GM12872 (cell line): ENCODE measurements around the gene ZBTB9.
A peak's percentile ranks its signal among the peaks of the same experiment; 100 is the strongest.

ENCODE experiments used
- TF ChIP-seq, protein P1 (sequence below): IDR thresholded peaks from 3 replicates; pipeline ENCODE4 v1.5.1; 2011; ENCODE audit warnings: low read depth, mild to moderate bottlenecking, low read length, moderate library complexity; ENCODE audit not compliant: insufficient read depth

Gene ZBTB9

DNA sequence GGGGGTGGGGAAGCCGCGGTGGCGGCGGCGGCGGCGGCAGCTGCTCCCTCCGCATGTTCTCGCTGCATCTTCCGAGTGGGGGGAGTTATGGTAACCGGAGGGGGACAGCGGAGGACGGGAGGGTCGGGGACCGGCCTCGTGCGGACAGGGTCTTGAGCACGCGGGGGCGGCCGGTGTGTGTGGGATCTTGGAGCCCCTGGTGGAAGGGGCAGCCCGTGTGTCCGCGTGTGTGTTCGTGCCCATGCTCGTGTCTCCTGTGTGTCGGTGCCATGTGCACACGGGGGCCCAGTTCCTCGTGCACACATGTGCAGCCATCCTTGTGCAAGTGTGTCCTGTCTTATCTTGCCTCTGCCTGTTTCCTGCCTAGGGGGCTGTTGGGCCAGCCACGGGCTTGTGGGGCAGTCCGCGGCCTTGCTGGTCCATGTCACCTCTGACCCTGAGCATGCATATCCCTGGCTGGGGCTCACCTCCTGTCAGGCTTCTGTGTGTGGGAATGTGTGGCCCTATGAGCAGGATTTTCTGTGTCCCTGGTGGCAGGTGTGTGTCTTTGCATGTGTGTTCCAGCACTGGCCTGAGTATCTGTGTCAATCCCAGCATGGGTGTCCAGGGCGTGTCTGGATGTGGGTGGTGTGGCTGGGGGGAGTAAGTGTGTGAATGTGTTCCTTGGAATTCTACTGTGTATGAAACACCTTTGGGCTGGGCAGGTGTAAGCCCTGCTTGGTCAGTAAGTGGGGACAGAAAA is 26.0 kb upstream of the ZBTB9 start:
- TF ChIP-seq, protein P1, sequence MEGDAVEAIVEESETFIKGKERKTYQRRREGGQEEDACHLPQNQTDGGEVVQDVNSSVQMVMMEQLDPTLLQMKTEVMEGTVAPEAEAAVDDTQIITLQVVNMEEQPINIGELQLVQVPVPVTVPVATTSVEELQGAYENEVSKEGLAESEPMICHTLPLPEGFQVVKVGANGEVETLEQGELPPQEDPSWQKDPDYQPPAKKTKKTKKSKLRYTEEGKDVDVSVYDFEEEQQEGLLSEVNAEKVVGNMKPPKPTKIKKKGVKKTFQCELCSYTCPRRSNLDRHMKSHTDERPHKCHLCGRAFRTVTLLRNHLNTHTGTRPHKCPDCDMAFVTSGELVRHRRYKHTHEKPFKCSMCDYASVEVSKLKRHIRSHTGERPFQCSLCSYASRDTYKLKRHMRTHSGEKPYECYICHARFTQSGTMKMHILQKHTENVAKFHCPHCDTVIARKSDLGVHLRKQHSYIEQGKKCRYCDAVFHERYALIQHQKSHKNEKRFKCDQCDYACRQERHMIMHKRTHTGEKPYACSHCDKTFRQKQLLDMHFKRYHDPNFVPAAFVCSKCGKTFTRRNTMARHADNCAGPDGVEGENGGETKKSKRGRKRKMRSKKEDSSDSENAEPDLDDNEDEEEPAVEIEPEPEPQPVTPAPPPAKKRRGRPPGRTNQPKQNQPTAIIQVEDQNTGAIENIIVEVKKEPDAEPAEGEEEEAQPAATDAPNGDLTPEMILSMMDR = peak; percentile 64

GRCh38 chr6:33428966-33429749 is 25.2 kb upstream of the ZBTB9 start:
- TF ChIP-seq, protein P1 = no peak

DNA sequence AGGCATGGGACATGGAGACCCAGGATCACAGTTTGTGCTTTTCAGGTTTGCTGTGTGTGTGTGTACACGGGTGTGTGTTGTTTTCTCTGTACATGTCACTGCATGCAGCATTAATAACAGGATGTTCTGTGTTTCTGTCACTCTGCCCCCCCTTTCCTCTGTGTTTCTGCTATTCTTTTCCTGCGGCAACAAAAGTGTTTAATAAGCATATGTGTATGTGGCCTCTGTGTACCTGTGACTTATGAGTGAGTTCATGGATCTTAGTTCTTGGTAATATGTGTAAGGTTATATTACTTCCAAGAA is 24.7 kb upstream of the ZBTB9 start:
- TF ChIP-seq, protein P1 = no peak

- TF ChIP-seq, protein P1 = no peak
Measured at GRCh38 chr6:33430334-33430733, 24.0 kb upstream of the ZBTB9 start.

DNA sequence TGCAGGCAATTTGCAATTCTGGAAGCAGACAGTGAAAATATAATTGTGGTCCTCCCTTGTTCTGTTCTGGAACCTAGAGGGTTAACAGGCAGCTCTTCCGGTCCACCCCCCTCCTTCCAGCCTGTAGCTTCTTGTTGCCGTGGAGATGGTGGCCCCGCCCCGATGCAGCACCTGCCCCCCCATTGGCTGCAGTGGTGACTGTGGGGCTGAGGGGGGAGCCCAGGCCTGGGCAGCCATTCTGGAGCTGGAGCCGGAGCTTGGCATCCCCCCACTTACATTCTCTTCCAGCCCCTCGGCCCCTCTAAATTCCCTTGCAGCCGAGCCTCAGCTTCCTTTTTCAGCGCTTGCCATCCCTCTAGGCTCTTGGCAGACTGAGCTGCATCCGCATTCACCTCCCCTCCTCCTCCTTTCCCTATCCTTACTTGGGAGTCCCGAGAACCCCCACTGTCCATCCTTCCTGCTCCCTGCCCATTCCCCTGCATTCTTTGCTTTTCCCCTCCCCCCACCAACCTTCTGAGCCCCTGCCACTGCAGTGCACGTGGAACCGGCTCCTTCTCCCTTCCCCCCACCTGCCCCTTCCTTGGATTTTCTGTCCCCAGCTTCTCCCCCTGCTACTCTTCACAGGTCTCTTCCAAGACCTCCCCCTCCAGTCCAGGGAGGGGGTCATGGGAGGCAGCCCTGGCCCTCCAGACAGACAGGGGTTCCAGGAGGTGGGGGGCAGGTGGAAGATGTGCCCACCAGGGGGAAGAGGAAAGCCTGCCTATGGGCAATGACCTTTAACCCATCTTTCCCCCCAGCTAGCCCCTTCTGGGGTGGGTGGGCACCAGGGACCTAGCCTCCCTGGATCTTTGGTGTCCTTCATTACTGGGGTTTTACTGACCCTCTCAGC is 23.1 kb upstream of the ZBTB9 start:
- TF ChIP-seq, protein P1 = no peak

DNA sequence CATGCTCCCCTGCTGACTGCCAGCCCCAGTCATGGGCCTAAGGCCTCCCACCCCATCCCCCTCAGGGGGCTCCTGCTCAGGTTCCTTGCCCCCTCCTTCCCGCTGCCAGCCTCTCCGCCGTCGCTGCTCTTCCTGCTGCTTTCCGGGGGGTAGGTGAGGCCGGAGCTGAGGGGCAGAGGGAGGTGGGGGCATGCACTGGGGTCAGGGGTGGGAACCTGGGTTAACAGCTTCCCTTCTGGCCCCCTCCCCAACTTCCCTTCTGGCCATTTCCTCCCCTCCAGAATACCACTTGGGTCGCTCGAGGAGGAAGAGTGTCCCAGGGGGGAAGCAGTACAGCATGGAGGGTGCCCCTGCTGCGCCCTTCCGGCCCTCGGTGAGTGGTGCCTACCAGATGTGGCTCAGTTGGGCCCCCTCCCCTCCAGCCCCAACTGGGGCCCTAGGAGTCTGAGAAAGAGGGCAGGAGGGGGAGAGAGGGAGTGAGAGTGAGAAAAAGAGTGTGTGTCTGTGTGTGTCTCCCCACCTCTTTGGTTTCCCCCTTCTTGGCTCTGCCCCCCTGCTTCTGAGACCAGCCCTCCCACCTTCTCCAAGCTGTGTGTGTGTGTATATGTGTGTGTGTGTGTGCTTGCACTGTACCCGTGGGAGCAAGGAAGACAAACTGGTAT is 22.4 kb upstream of the ZBTB9 start:
- TF ChIP-seq, protein P1 = no peak
